Activated CD4-positive, alpha-beta T cell treated with anti-CD3 and anti-CD28 coated beads for 1 hour (primary cell): ENCODE results near the gene NEURL1B.
"Not testable (repeated sequence)": the region's sequence is repeated elsewhere in the genome, so short reads cannot be mapped to it uniquely, and the experiment has no call there.

Source experiments
- DNase-seq: peaks from one replicate; pipeline ENCODE4 v3.0.0-alpha.2; 2020

NEURL1B gene

GRCh38 chr5:172640822-172641358, at the start of gene NEURL1B:
Gene NEURL1B (plus strand): TSS chr5:172641263. CDS start chr5:172641407, 144 bp downstream.
- DNase-seq, result no peak

GRCh38 chr5:172591636-172592035, 49.4 kb upstream of the NEURL1B start:
- no peak for DNase-seq

- DNase-seq, result no peak
Measured at GRCh38 chr5:172592881-172593280, 48.2 kb upstream of the NEURL1B start.

- no peak for DNase-seq
Measured at GRCh38 chr5:172593306-172593705, 47.8 kb upstream of the NEURL1B start.

- no peak for DNase-seq
Measured at GRCh38 chr5:172593721-172594235, 47.3 kb upstream of the NEURL1B start.

- DNase-seq, result no peak
Measured at GRCh38 chr5:172594431-172594830, 46.6 kb upstream of the NEURL1B start.

- no peak for DNase-seq
Measured at GRCh38 chr5:172594867-172595466, 46.1 kb upstream of the NEURL1B start.

GRCh38 chr5:172595596-172596455, 45.2 kb upstream of the NEURL1B start:
- no peak for DNase-seq

GRCh38 chr5:172596638-172597231, 44.3 kb upstream of the NEURL1B start:
- DNase-seq, result no peak

GRCh38 chr5:172597755-172598155, 43.3 kb upstream of the NEURL1B start:
- DNase-seq, result no peak

GRCh38 chr5:172598251-172599203, 42.5 kb upstream of the NEURL1B start:
- DNase-seq, result no peak

GRCh38 chr5:172599204-172599567, 41.9 kb upstream of the NEURL1B start:
- no peak for DNase-seq

- DNase-seq, result no peak
Measured at GRCh38 chr5:172600571-172600970, 40.5 kb upstream of the NEURL1B start.

GRCh38 chr5:172601576-172601975, 39.5 kb upstream of the NEURL1B start:
- not testable (repeated sequence) for DNase-seq

- no peak for DNase-seq
Measured at GRCh38 chr5:172602783-172603231, 38.3 kb upstream of the NEURL1B start.

GRCh38 chr5:172603251-172603806, 37.7 kb upstream of the NEURL1B start:
- no peak for DNase-seq

- DNase-seq, result no peak
Measured at GRCh38 chr5:172605466-172605865, 35.6 kb upstream of the NEURL1B start.

- DNase-seq, result no peak
Measured at GRCh38 chr5:172606156-172606785, 34.8 kb upstream of the NEURL1B start.

- DNase-seq, result no peak
Measured at GRCh38 chr5:172607213-172607793, 33.8 kb upstream of the NEURL1B start.

- DNase-seq, result no peak
Measured at GRCh38 chr5:172608773-172609172, 32.3 kb upstream of the NEURL1B start.

- no peak for DNase-seq
Measured at GRCh38 chr5:172610643-172611042, 30.4 kb upstream of the NEURL1B start.
